ENCODE data around the gene AOPEP. TPM values are rescaled to one million over a fixed set of nuclear protein-coding genes. Genes with fewer than 3 reads are reported as not detected.

The AOPEP gene
- polyA plus RNA-seq, 1 of the 3 experiments (the other 2 are of a cell fraction) = 54.6 TPM

DNA sequence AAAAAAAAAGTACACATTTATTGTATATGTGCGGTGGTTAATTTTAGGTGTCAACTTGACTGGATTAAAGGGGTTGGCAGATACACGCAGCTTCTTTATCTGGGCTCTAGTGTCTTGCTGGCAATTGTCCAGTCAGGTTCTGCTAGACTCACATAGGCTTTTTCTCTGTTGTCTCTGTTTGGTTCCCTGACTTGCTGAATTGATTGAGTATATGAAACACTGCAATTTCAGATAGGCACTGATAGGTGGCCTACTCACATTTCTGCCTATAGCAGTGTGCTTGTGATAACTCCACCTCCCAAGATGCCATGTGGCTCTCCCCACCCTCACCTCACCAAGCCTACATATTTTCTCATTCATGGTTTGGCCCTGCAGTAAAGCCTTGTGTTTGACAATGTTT, 52.5 kb downstream of the AOPEP start:
- Histone ChIP-seq H3K27me3 (ENCODE audit: insufficient read depth) (no peaks in the 10 kb centered on the region), H3K9ac (no peak overlapping the region), H3K4me2 (no peak overlapping the region), H3F3A (replicated peaks; ENCODE audit: insufficient read depth) (peaks cover 20% of the 10 kb centered on the region), H3K79me2 (ENCODE audit: insufficient read depth) (peaks cover 3% of the 10 kb centered on the region; the same call in 1 of the 2 replicates), H3K9me2 (no peaks in the 10 kb centered on the region), H3K9me3 (no peaks in the 10 kb centered on the region), H2AFZ (ENCODE audit: low read depth) (no peak overlapping the region), H3K27ac (ENCODE audit: low read depth in 2 of 2, low read length in 1 of 2) (peak overlapping the region in 1 of 2 experiments; percentile 97; a peak in 2 of 4 replicates), H3K36me3 (replicated peaks in 1 of 2; ENCODE audit: control insufficient read depth in 1 of 2, insufficient read depth in 2 of 2, low read length in 1 of 2) (no peaks in the 10 kb centered on the region), H4K20me1 (ENCODE audit: insufficient read depth) (no peaks in the 10 kb centered on the region), H3K4me1 (ENCODE audit: control insufficient read depth in 1 of 2, insufficient read depth in 2 of 2, low read depth in 1 of 2, low read length in 1 of 2) (peaks cover 8 to 32% of the 10 kb centered on the region in 2 experiments), H3K4me3 (ENCODE audit: low read depth in 2 of 2, low read length in 1 of 2) (no peak overlapping the region)
- WGBS (ENCODE audit: low lambda C conversion rate) = 96% methylated on average over 2 of the region's 2 CpGs
- TF ChIP-seq YY1 (IDR thresholded peaks at IDR 0.05; ENCODE audit: low read depth) (no peak), FOXJ3 (CRISPR knock-in tag; IDR thresholded peaks at IDR 0.05) (no peak), RXRA (IDR thresholded peaks at IDR 0.05; ENCODE audit: borderline replicate concordance, low read depth) (no peak), GABPA (IDR thresholded peaks at IDR 0.05; ENCODE audit: low read depth) (no peak), ELF1 (IDR thresholded peaks at IDR 0.05) (no peak), MXI1 (IDR thresholded peaks at IDR 0.05; ENCODE audit: low read depth, low read length) (no peak), MEF2A (IDR thresholded peaks at IDR 0.05; ENCODE audit: borderline replicate concordance, low read depth) (no peak), NFIC (IDR thresholded peaks at IDR 0.05; ENCODE audit: borderline replicate concordance) (no peak), FOSL2 (IDR thresholded peaks at IDR 0.05; ENCODE audit: borderline replicate concordance, low read depth) (no peak), EP300 (IDR thresholded peaks at IDR 0.05; ENCODE audit: borderline replicate concordance in 1 of 2, low read depth in 1 of 2, low read length in 1 of 2) (no peak)
- TF ChIP-seq, protein P1, sequence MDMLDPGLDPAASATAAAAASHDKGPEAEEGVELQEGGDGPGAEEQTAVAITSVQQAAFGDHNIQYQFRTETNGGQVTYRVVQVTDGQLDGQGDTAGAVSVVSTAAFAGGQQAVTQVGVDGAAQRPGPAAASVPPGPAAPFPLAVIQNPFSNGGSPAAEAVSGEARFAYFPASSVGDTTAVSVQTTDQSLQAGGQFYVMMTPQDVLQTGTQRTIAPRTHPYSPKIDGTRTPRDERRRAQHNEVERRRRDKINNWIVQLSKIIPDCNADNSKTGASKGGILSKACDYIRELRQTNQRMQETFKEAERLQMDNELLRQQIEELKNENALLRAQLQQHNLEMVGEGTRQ (IDR thresholded peaks at IDR 0.05; ENCODE audit: borderline replicate concordance, low read depth, low read length) = no peak
- TF ChIP-seq, protein P2, sequence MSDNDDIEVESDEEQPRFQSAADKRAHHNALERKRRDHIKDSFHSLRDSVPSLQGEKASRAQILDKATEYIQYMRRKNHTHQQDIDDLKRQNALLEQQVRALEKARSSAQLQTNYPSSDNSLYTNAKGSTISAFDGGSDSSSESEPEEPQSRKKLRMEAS (IDR thresholded peaks at IDR 0.05; ENCODE audit: low read depth) = no peak
- TF ChIP-seq, protein P3, sequence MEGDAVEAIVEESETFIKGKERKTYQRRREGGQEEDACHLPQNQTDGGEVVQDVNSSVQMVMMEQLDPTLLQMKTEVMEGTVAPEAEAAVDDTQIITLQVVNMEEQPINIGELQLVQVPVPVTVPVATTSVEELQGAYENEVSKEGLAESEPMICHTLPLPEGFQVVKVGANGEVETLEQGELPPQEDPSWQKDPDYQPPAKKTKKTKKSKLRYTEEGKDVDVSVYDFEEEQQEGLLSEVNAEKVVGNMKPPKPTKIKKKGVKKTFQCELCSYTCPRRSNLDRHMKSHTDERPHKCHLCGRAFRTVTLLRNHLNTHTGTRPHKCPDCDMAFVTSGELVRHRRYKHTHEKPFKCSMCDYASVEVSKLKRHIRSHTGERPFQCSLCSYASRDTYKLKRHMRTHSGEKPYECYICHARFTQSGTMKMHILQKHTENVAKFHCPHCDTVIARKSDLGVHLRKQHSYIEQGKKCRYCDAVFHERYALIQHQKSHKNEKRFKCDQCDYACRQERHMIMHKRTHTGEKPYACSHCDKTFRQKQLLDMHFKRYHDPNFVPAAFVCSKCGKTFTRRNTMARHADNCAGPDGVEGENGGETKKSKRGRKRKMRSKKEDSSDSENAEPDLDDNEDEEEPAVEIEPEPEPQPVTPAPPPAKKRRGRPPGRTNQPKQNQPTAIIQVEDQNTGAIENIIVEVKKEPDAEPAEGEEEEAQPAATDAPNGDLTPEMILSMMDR (IDR thresholded peaks at IDR 0.05) = no peak
- ChIA-PET POLR2A (interaction anchor here (0.6 kb wide), 1 partner anchor 272 kb away, joined by 3 read pairs; no protein-coding TSS in a partner anchor), CTCF (interaction anchor here (0.7 to 1.2 kb wide), 2 partner anchors 12 to 349 kb away, joined by 3 read pairs; no protein-coding TSS in a partner anchor)
- DNase-seq = no peak

DNA sequence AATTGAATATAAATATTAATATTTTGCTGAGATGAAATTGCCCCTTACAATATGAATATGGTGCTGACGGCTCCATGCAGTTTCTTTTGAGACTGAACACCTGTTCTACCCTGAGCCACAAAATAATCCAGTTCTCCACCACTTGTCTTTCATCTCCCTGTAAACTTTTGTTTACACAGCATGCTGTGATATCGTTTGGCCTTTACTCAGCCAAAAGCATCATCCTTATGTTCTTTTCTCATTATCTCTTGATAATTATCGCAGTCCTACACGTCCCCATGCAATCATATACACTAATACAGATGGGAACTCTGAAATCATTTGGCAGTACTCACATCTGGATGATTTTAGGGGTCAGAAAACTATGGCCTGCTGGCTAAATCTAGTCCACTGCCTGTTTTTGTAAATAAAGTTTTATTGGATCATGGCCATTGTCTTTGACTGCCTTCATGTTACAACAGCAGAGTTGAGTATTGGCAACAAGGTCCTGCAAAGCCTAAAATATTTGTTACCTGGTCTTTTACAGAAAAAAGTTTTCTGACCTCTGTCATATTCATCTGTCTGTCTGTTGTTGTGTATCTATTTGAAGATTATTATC, 53.3 kb downstream of the AOPEP start:
- Histone ChIP-seq H3K9me2 (no peaks in the 10 kb centered on the region), H3K9ac (no peak overlapping the region; the same call in 1 of the 2 replicates), H4K20me1 (ENCODE audit: insufficient read depth) (no peaks in the 10 kb centered on the region), H3F3A (replicated peaks; ENCODE audit: insufficient read depth) (peaks cover 22% of the 10 kb centered on the region), H3K4me3 (ENCODE audit: low read depth in 2 of 2, low read length in 1 of 2) (no peak overlapping the region), H3K36me3 (replicated peaks in 1 of 2; ENCODE audit: control insufficient read depth in 1 of 2, insufficient read depth in 2 of 2, low read length in 1 of 2) (no peaks in the 10 kb centered on the region), H3K27ac (ENCODE audit: low read depth in 2 of 2, low read length in 1 of 2) (peak overlapping the region; percentile 93 to 97), H3K27me3 (ENCODE audit: insufficient read depth) (no peaks in the 10 kb centered on the region), H2AFZ (ENCODE audit: low read depth) (no peak overlapping the region), H3K9me3 (no peaks in the 10 kb centered on the region), H3K4me1 (ENCODE audit: control insufficient read depth in 1 of 2, insufficient read depth in 2 of 2, low read depth in 1 of 2, low read length in 1 of 2) (peaks cover 8 to 32% of the 10 kb centered on the region in 2 experiments), H3K79me2 (ENCODE audit: insufficient read depth) (peaks cover 3% of the 10 kb centered on the region; the same call in 1 of the 2 replicates), H3K4me2 (no peak overlapping the region)
- 84% methylated on average over 4 of the region's 4 CpGs for WGBS (ENCODE audit: low lambda C conversion rate)
- POLR2A ChIA-PET = interaction anchor here (0.9 to 1.8 kb wide), 9 partner anchors 20 to 346 kb away, joined by 3 to 16 read pairs (median 4); no protein-coding TSS in a partner anchor
- CTCF ChIA-PET = interaction anchor here (0.7 to 7.5 kb wide), 10 partner anchors 86 to 486 kb away, joined by 3 to 124 read pairs (median 4); no protein-coding TSS in a partner anchor
- no peak for DNase-seq
- TF ChIP-seq YY1 (IDR thresholded peaks at IDR 0.05; ENCODE audit: low read depth) (no peak), MXI1 (IDR thresholded peaks at IDR 0.05; ENCODE audit: low read depth, low read length) (no peak), EP300 (IDR thresholded peaks at IDR 0.05; ENCODE audit: borderline replicate concordance in 1 of 2, low read depth in 1 of 2, low read length in 1 of 2) (no peak), SMC3 (IDR thresholded peaks at IDR 0.05; ENCODE audit: low read depth, low read length) (no peak), EZH2phosphoT487 (IDR thresholded peaks at IDR 0.05; ENCODE audit: borderline replicate concordance, low read depth) (no peak), FOXJ3 (CRISPR knock-in tag; IDR thresholded peaks at IDR 0.05) (no peak), GABPA (IDR thresholded peaks at IDR 0.05; ENCODE audit: low read depth) (no peak)
- TF ChIP-seq, protein P4, sequence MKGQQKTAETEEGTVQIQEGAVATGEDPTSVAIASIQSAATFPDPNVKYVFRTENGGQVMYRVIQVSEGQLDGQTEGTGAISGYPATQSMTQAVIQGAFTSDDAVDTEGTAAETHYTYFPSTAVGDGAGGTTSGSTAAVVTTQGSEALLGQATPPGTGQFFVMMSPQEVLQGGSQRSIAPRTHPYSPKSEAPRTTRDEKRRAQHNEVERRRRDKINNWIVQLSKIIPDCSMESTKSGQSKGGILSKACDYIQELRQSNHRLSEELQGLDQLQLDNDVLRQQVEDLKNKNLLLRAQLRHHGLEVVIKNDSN (IDR thresholded peaks at IDR 0.05; ENCODE audit: borderline replicate concordance, low read depth) = no peak
- TF ChIP-seq, protein P1 (IDR thresholded peaks at IDR 0.05; ENCODE audit: borderline replicate concordance, low read depth, low read length) = no peak
- TF ChIP-seq, protein P5, sequence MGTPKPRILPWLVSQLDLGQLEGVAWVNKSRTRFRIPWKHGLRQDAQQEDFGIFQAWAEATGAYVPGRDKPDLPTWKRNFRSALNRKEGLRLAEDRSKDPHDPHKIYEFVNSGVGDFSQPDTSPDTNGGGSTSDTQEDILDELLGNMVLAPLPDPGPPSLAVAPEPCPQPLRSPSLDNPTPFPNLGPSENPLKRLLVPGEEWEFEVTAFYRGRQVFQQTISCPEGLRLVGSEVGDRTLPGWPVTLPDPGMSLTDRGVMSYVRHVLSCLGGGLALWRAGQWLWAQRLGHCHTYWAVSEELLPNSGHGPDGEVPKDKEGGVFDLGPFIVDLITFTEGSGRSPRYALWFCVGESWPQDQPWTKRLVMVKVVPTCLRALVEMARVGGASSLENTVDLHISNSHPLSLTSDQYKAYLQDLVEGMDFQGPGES (IDR thresholded peaks at IDR 0.05; ENCODE audit: low read depth, low read length) = no peak
